Amniotic stem cell (primary cell): ENCODE measurements around the gene MOSMO.

Experiments
- DNase-seq: peaks from one replicate; lab custom pipeline; 2025; lab: John Stamatoyannopoulos, UW

MOSMO gene

GRCh38 chr16:22050963-22051362, 43.1 kb downstream of the MOSMO start:
- no peak for DNase-seq

- no peak for DNase-seq
These were observed 45.1 kb downstream of the MOSMO start for GRCh38 chr16:22052980-22053379.

GRCh38 chr16:22053921-22054341, 46.0 kb downstream of the MOSMO start:
- DNase-seq, result no peak

- DNase-seq, result no peak
These were observed 47.1 kb downstream of the MOSMO start for GRCh38 chr16:22054847-22055590.

- DNase-seq, result no peak
These were observed 48.0 kb downstream of the MOSMO start for GRCh38 chr16:22055881-22056280.

GRCh38 chr16:22063888-22064467, 56.1 kb downstream of the MOSMO start:
- no peak for DNase-seq

- no peak for DNase-seq
These were observed 57.3 kb downstream of the MOSMO start for GRCh38 chr16:22065252-22065651.

- DNase-seq, result no peak
These were observed 62.7 kb downstream of the MOSMO start for GRCh38 chr16:22070361-22071330.

GRCh38 chr16:22071331-22071910, 63.5 kb downstream of the MOSMO start:
- DNase-seq, result no peak

GRCh38 chr16:22073350-22073749, 65.4 kb downstream of the MOSMO start:
- no peak for DNase-seq

- DNase-seq, result no peak
These were observed 67.3 kb downstream of the MOSMO start for GRCh38 chr16:22075043-22075757.

- DNase-seq, result no peak
These were observed 67.9 kb downstream of the MOSMO start for GRCh38 chr16:22075776-22076175.

- peak; percentile 35 for DNase-seq
These were observed 69.9 kb downstream of the MOSMO start for GRCh38 chr16:22077700-22078313.

- DNase-seq, result no peak
These were observed 70.7 kb downstream of the MOSMO start for GRCh38 chr16:22078656-22079055.

- DNase-seq, result no peak
These were observed 73.1 kb downstream of the MOSMO start for GRCh38 chr16:22081050-22081449.

- DNase-seq, result no peak
These were observed 78.5 kb downstream of the MOSMO start for GRCh38 chr16:22086440-22086839.

- no peak for DNase-seq
These were observed 80.7 kb downstream of the MOSMO start for GRCh38 chr16:22088642-22089041.

- no peak for DNase-seq
These were observed 82.0 kb downstream of the MOSMO start for GRCh38 chr16:22089910-22090309.

- DNase-seq, result no peak
These were observed 83.8 kb downstream of the MOSMO start for GRCh38 chr16:22091721-22092120.

- no peak for DNase-seq
These were observed 84.4 kb downstream of the MOSMO start, which contains the start of gene VWA3A for GRCh38 chr16:22092143-22092933. VWA3A (plus strand) TSS chr16:22092541; CDS start chr16:22092638, 97 bp downstream.
